22Rv1 (cell line): ENCODE measurements around the gene ST3GAL5.
A peak's percentile ranks its signal among the peaks of the same experiment; 100 is the strongest.

Experiments
- H3K27ac ChIP-seq: fragments of 450-650 bp; 2 replicates; pipeline ENCODE4 v1.5.1; 2017
- CTCF ChIP-seq: fragments of 450-650 bp; IDR thresholded peaks from 2 replicates; pipeline ENCODE4 v1.5.1; 2017; ENCODE audit warnings: mild to moderate bottlenecking
- ZFX ChIP-seq: fragments of 450-650 bp; IDR thresholded peaks from 2 replicates; pipeline ENCODE4 v1.6.1; 2017; ENCODE audit warnings: antibody characterized with exemption, borderline replicate concordance

The ST3GAL5 gene

DNA sequence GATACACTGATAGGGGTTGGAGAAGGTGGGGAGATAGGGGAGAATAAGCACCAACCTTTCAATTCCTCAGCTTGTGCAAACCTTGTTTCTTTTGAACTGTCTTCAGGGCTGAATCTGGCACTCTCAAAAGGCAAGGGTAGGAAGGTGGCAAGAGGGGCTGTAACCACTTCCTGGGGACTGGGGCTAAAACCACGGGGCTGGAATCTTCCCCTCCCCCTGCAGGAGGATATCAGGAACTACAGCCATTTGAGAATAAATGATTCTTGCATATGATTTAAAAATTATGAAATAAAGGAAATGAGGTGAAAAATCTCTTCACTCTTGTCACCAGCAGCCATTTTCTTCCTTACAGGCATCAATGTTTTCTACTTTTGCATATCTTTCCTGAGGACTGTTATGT is 84.2 kb downstream of the ST3GAL5 start:
- TF ChIP-seq ZFX (no peak), CTCF (peak; percentile 79)
- no peak overlapping the region for H3K27ac ChIP-seq

DNA sequence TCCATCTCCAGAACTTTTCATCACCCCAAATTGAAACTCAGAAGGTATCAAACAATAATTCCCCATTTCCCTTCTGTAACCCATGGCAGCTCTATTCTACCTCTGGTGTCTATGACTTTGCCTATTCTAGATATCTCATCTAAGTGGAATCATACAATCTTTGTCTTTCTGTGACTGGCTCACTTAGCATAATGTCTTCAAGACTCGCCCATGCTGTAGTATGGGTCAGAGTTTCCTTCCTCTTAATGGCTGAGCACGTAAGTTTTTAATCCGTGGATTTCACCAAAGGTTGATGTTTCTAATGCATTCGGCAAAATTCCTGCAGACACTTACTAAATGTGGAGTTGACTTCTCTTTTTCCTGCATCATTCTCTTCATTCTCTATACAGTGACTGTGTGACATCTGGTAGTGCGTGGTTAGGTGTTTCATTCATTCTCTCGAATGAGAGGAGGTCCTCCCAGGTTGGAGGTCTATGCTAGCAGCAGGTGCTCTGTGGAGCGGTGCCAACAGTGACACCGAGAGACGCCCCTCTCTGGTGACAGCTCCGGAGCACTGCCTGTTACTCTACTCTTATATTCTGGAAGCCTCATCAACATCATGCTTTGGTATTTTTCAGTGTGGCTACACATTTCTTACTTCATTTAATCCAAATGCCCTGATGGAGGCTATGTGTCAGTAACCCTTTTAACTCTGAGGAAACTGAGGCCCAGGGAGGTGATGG is 84.9 kb downstream of the ST3GAL5 start:
- TF ChIP-seq CTCF (no peak), ZFX (no peak)
- no peak overlapping the region for H3K27ac ChIP-seq

DNA sequence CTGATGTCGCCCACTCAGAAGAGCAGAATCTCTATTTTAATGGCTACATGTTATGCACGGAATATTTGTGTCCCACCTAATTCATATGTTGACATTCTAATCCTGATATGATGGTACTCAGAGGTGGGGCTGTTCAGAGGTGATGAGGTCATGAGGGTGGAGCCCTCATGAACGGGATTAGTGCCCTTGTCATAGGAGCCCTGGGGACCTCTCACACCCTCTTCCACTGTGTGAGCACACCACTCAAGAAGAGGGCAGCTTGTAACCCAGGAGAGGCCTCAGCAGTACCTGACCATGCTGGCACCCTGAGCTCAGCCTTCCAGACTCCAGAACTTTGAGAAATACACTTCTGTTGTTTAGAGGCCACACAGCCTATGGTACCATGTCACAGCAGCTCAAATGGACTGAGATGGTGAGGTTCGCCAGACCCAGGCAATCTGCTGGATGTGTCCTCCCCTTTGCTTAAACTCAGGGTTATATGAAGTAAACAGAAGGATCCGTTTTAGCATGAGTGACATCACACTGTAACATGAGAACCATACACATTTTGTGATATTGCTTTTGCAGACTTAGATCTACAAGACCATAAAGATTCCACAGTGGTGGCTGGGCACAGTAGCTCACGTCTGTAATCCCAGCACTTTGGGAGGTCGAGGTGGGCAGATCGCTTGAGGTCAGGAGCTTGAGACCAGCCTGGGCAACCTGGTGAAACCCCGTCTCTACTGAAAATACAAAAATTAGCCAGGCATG is 86.3 kb downstream of the ST3GAL5 start:
- H3K27ac ChIP-seq, result 0 out of 2 replicates have a peak overlapping the region, but pooled peaks have one; percentile 13
- TF ChIP-seq ZFX (no peak), CTCF (no peak)

- TF ChIP-seq CTCF (no peak), ZFX (no peak)
- no peak overlapping the region for H3K27ac ChIP-seq
Measured at GRCh38 chr2:85801871-85802270, 86.9 kb downstream of the ST3GAL5 start.

GRCh38 chr2:85800586-85800985 is 88.2 kb downstream of the ST3GAL5 start:
- TF ChIP-seq CTCF (no peak), ZFX (no peak)
- no peak overlapping the region for H3K27ac ChIP-seq

DNA sequence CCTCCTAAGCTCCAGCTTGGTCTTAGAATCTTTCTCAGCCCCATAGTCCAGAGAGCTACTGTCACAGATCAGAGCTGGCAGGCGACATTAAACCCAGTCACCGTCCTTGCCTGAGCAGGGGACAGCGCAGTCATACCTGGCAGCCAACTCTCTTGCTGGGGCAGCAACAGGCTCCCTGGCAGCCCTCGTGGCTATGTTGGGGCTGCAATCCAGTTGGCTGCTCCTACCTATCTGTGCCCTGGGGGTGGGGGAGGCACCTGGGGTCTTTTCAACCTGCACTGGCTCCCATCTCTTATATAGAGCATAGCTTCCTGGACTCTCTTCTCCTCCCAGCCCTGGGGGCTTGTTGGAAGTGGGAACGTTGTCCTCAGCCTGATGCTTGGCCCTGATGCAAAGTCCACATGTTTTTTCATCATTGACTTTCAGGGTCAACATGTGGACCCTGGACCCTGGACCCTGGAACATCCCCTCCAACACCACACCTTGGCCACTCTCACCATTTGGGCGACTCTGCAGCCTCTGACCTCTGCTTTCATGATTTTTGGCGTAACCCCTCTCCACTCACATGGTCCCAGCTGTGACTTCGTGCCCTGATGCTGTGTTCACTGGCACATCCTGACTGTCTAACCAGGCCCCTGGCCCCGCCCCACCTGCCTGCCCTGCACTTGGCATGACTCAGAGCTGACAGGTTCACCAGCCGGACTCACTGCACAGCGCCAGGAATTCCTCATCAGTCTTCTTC is 89.4 kb downstream of the ST3GAL5 start:
- no peak for TF ChIP-seq ZFX
- no peak for TF ChIP-seq CTCF
- H3K27ac ChIP-seq, result no peak overlapping the region

DNA sequence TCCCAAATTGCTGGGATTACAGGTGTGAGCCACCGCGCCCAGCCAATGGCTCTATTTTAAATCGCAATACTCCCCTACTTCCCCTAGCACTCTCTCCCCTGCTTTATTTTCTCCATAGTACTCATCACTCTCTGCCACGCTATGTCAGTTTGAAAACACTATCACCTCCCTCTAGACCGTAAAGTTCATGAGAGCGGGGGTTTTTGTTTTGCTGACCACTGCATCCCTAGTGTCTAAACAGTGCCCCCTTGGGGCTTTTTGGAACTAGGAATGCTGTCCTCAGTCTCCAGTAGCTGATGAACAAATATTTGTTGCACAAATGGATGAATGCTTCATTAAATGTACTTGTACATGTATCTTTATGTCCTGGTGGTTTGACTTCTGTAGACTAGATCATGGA is 90.9 kb downstream of the ST3GAL5 start:
- TF ChIP-seq CTCF (peak; percentile 32), ZFX (no peak)
- H3K27ac ChIP-seq, result no peak overlapping the region
